HK-2 (cell line): Measurements from ENCODE around the gene LYAR.
A peak's percentile ranks its signal among the peaks of the same experiment; 100 is the strongest.

ENCODE experiments used
- DNase-seq: peaks from one replicate; pipeline ENCODE4 v3.0.0-alpha.2; 2018; ENCODE audit not compliant: unreplicated experiment

The LYAR gene

GRCh38 chr4:4316150-4316495 is 26.2 kb upstream of the LYAR start:
- DNase-seq, result no peak

GRCh38 chr4:4315461-4316149 is 25.7 kb upstream of the LYAR start:
- no peak for DNase-seq

GRCh38 chr4:4311193-4311592 is 21.2 kb upstream of the LYAR start:
- no peak for DNase-seq

- DNase-seq, result no peak
Measured at GRCh38 chr4:4308800-4309441, 19.0 kb upstream of the LYAR start.

GRCh38 chr4:4306920-4307319 is 17.0 kb upstream of the LYAR start:
- DNase-seq, result no peak

GRCh38 chr4:4302416-4302815 is 12.5 kb upstream of the LYAR start:
- DNase-seq, result peak; percentile 42

- DNase-seq, result no peak
Measured at GRCh38 chr4:4302001-4302400, 12.0 kb upstream of the LYAR start.

- DNase-seq, result no peak
Measured at GRCh38 chr4:4299006-4299405, 9.1 kb upstream of the LYAR start.

GRCh38 chr4:4296283-4296846 is 6.4 kb upstream of the LYAR start:
- no peak for DNase-seq

- DNase-seq, result no peak
Measured at GRCh38 chr4:4293279-4293678, 3.3 kb upstream of the LYAR start.

GRCh38 chr4:4289597-4289940 is 385 bp downstream of the LYAR start:
- no peak for DNase-seq

- DNase-seq, result no peak
Measured at GRCh38 chr4:4289055-4289454, 899 bp downstream of the LYAR start.

GRCh38 chr4:4288098-4288497 is 1.9 kb downstream of the LYAR start:
- no peak for DNase-seq

GRCh38 chr4:4284827-4285618 is 4.9 kb downstream of the LYAR start:
- DNase-seq, result peak; percentile 14

- DNase-seq, result no peak
Measured at GRCh38 chr4:4281787-4282186, 8.2 kb downstream of the LYAR start.

- no peak for DNase-seq
Measured at GRCh38 chr4:4277531-4277930, 12.4 kb downstream of the LYAR start.

- no peak for DNase-seq
Measured at GRCh38 chr4:4274226-4274625, 15.7 kb downstream of the LYAR start.

- no peak for DNase-seq
Measured at GRCh38 chr4:4271912-4272311, 18.0 kb downstream of the LYAR start.

GRCh38 chr4:4270529-4270928 is 19.4 kb downstream of the LYAR start:
- no peak for DNase-seq

GRCh38 chr4:4269856-4270255 is 20.1 kb downstream of the LYAR start:
- DNase-seq, result no peak

GRCh38 chr4:4269331-4269731 is 20.6 kb downstream of the LYAR start:
- no peak for DNase-seq

GRCh38 chr4:4268776-4269175 is 21.2 kb downstream of the LYAR start:
- no peak for DNase-seq

GRCh38 chr4:4267981-4268380 is 22.0 kb downstream of the LYAR start:
- no peak for DNase-seq
